ENCODE data around the gene NAPG. TPM values are rescaled to one million over a fixed set of nuclear protein-coding genes. Genes with fewer than 3 reads are reported as not detected.

Gene NAPG
- total RNA-seq, 1 donor from 2014 or later = 23.6 TPM

- H3K36me3 Mint-ChIP-seq (ENCODE audit: low read depth) = peaks cover 26% of the 10 kb centered on the region
- peaks cover 7% of the 10 kb centered on the region for H3K9me3 Mint-ChIP-seq
- no peak for TF ChIP-seq CTCF (conservative IDR thresholded peaks at IDR 0.05)
- peaks cover 9% of the 10 kb centered on the region for H3K4me1 Mint-ChIP-seq
- H3K4me3 Mint-ChIP-seq = no peak overlapping the region
- no peaks in the 10 kb centered on the region for H3K27me3 Mint-ChIP-seq (ENCODE audit: low read depth)
- no peak overlapping the region for H3K27ac Mint-ChIP-seq (ENCODE audit: unreplicated experiment)
- DNase-seq (ENCODE audit: low read depth, low spot score) = no peak
Observed at GRCh38 chr18:10559553-10560451, 34.0 kb downstream of the NAPG start.

- no peaks in the 10 kb centered on the region for H3K27me3 Mint-ChIP-seq (ENCODE audit: low read depth)
- peak; percentile 91 for TF ChIP-seq CTCF (conservative IDR thresholded peaks at IDR 0.05)
- peaks cover 10% of the 10 kb centered on the region for H3K9me3 Mint-ChIP-seq
- H3K4me3 Mint-ChIP-seq = peak overlapping the region; percentile 9
- peaks cover 9% of the 10 kb centered on the region for H3K4me1 Mint-ChIP-seq
- H3K27ac Mint-ChIP-seq (ENCODE audit: unreplicated experiment) = no peak overlapping the region
- peak; percentile 85 for DNase-seq (ENCODE audit: low read depth, low spot score)
- H3K36me3 Mint-ChIP-seq (ENCODE audit: low read depth) = peaks cover 20% of the 10 kb centered on the region
Observed at GRCh38 chr18:10560452-10561045, 34.7 kb downstream of the NAPG start.

- Mint-ChIP-seq H3K27me3 (ENCODE audit: low read depth) (no peaks in the 10 kb centered on the region), H3K27ac (ENCODE audit: unreplicated experiment) (no peak overlapping the region), H3K4me3 (no peak overlapping the region)
Observed at GRCh38 chr18:10562773-10563160, 36.9 kb downstream of the NAPG start.

GRCh38 chr18:10563886-10564285 lies 38.1 kb downstream of the NAPG start:
- no peak for DNase-seq (ENCODE audit: low read depth, low spot score)
- Mint-ChIP-seq H3K27ac (ENCODE audit: unreplicated experiment) (no peak overlapping the region), H3K4me3 (no peak overlapping the region), H3K9me3 (peaks cover 3% of the 10 kb centered on the region), H3K4me1 (peaks cover 19% of the 10 kb centered on the region), H3K27me3 (ENCODE audit: low read depth) (no peaks in the 10 kb centered on the region), H3K36me3 (ENCODE audit: low read depth) (peaks cover 2% of the 10 kb centered on the region)
- no peak for TF ChIP-seq CTCF (conservative IDR thresholded peaks at IDR 0.05)

More at GRCh38 chr18:10562773-10563160, 36.9 kb downstream of the NAPG start:
- Mint-ChIP-seq H3K4me1 (peaks cover 19% of the 10 kb centered on the region), H3K36me3 (ENCODE audit: low read depth) (peaks cover 2% of the 10 kb centered on the region), H3K9me3 (peaks cover 3% of the 10 kb centered on the region)
- no peak for DNase-seq (ENCODE audit: low read depth, low spot score)
- TF ChIP-seq CTCF (conservative IDR thresholded peaks at IDR 0.05) = no peak

- H3K4me3 Mint-ChIP-seq = no peak overlapping the region
- H3K4me1 Mint-ChIP-seq = peaks cover 15% of the 10 kb centered on the region
- H3K27ac Mint-ChIP-seq (ENCODE audit: unreplicated experiment) = peak overlapping the region; percentile 59
- DNase-seq (ENCODE audit: low read depth, low spot score) = no peak
- H3K27me3 Mint-ChIP-seq (ENCODE audit: low read depth) = no peaks in the 10 kb centered on the region
- H3K9me3 Mint-ChIP-seq = peaks cover 6% of the 10 kb centered on the region
- no peak for TF ChIP-seq CTCF (conservative IDR thresholded peaks at IDR 0.05)
- H3K36me3 Mint-ChIP-seq (ENCODE audit: low read depth) = peaks cover 2% of the 10 kb centered on the region
Observed at GRCh38 chr18:10564975-10565773, 39.3 kb downstream of the NAPG start.
